Measurements from ENCODE around the gene RNF126.
A peak's percentile ranks its signal among the peaks of the same experiment; 100 is the strongest.
"Not testable (repeated sequence)": the region's sequence is repeated elsewhere in the genome, so short reads cannot be mapped to it uniquely, and the experiment has no call there.

RNF126 gene

GRCh38 chr19:646779-647565 lies 16.0 kb downstream of the RNF126 start:
- no peak for DNase-seq (ENCODE audit: low read depth)

GRCh38 chr19:645912-646778 lies 16.9 kb downstream of the RNF126 start:
- no peak for DNase-seq (ENCODE audit: low read depth)

DNA sequence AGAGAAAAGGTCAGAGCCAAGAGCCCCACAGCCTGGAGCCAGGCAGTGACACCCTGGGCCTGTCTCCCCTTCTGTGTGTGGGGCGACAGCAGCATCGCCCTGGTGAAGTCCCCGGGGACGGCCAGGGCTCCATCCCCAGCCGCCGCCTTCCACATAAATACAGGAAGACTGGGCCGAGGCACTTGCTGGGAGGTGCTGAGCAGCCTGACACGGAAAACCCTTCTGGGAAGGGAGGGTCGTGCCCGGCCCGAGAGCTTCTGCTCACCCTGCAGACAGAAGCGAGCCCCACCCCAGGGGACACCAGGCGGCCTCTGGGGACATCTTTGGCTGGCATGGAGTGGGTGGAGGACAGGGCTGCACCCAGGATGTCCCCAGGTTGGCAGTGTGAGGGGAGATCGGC lies 18.2 kb downstream of the RNF126 start:
- DNase-seq (ENCODE audit: low read depth) = no peak

GRCh38 chr19:644363-644762 lies 18.7 kb downstream of the RNF126 start:
- no peak for DNase-seq (ENCODE audit: low read depth)

- DNase-seq (ENCODE audit: low read depth) = no peak
Observed at GRCh38 chr19:643736-644135, 19.3 kb downstream of the RNF126 start.

GRCh38 chr19:642767-643727 lies 20.0 kb downstream of the RNF126 start:
- no peak for DNase-seq (ENCODE audit: low read depth)

GRCh38 chr19:641702-642101 lies 21.3 kb downstream of the RNF126 start:
- no peak for DNase-seq (ENCODE audit: low read depth)

DNA sequence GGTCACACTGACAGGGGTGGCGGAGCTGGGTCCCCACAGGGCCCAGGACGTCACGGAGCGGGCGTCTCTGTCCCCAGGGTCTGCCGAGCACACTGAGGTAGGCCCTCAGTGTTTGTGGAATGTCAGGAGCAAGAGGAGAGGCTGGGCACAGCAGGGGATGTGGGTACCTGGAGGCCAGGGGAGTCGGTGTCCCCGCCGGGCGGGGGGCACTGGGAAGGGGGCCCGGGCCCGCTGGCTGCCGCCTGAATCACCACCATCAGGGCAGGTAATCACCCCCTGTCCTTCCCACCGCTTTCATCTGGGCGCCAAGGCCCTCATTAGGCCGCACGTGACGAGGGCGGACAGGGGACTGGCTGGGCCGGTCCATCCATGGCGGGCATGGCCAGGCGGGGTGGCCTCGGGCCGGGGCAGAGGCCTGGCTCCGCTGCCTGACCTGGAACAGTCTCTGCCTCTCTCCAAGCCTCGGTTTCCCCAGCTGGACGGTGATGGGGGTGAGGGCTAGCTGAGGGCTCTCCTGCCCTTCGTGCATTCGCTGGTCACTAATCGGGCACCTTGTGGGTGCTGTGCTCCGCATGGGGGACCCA lies 22.3 kb downstream of the RNF126 start:
- no peak for DNase-seq (ENCODE audit: low read depth)

DNA sequence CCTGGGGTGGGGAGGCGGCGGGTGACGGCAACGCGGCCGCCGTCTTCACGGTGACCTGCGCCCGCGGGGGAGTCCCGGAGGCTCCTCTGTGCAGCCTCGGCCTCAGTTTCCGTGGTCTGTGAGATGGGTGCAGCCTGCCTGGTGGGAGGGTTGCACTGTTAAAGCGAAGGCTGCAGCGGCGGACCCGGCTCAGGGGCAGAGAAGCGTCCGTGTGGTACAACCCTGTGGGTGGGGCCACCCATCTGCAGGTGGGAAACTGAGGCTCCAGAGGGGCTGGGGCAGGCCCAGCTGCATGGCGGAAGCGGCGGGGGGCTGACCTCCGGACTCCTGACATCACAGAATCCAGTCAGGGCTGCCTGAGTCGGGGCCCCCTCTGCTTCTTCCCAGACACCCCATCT lies 22.9 kb downstream of the RNF126 start:
- DNase-seq (ENCODE audit: low read depth) = no peak

GRCh38 chr19:639253-640160 lies 23.5 kb downstream of the RNF126 start, which contains the start of gene FGF22:
Gene FGF22, plus strand, starts transcription at chr19:639879. Its CDS starts 47 bp downstream, at chr19:639926.
- peak; percentile 69 for DNase-seq (ENCODE audit: low read depth)

DNA sequence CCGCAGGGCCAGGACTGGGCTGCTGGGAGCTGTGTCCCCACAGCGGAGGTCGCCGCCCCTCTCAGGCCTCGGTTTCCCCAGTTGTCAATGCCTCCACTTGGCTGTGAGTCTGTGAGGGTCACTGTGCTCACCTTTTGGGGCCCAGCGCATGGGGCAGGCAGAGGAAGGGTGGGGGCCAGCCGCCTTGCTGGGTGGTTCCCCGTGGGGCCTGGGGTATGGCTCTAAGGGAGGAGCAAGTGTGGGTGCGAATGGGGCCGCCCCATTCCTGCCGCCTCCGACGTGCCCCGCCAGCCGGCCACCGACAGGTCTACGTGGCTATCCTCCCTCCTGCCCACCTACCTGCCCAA lies 24.1 kb downstream of the RNF126 start:
- no peak for DNase-seq (ENCODE audit: low read depth)

- no peak for DNase-seq (ENCODE audit: low read depth)
Observed at GRCh38 chr19:634975-635652, 27.9 kb downstream of the RNF126 start.

GRCh38 chr19:633786-634639 lies 29.0 kb downstream of the RNF126 start:
- DNase-seq (ENCODE audit: low read depth) = no peak

- DNase-seq (ENCODE audit: low read depth) = peak; percentile 97
Observed at GRCh38 chr19:633068-633785, 29.8 kb downstream of the RNF126 start, which contains the start of gene POLRMT. Gene POLRMT, minus strand, starts transcription at chr19:633537. Its CDS starts 25 bp downstream, at chr19:633512.

GRCh38 chr19:632579-633067 lies 30.4 kb downstream of the RNF126 start:
- DNase-seq (ENCODE audit: low read depth) = no peak

DNA sequence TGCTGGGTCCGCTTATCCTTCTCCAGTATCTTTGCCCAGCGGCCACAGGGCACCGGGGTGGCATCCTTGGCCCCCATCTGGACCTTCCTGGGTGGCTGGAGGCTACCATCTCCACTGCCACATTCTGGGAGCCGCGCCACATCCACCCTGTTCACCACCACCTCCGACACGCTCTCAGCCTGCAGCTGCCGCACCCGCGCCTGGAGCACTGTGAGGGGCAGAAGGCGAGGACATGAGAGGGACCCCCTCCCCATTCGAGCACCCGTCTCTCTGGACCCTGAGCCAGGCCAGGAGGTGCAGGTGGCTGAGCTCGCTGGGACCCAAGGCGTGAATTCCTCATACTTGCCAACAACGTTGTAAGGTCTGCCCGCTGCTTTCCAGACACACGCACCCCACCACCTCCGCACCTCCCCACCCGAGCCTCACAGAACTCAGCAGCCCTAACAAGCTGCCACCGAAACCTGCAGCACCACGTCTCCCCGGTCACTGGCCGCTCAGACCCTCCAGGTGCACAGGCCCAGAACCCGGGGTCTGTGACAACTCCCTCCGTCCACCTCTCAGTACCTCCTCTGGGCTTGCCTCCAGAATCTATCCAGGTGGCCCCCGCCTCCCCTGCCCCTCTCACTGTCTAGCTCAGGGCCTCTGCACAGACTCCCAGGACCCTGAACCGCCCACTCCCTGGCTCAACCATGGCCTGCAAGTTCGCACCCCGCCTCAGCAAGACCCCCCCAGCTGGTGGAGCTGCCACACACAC lies 32.9 kb downstream of the RNF126 start:
- DNase-seq (ENCODE audit: low read depth) = no peak

- not testable (repeated sequence) for DNase-seq (ENCODE audit: low read depth)
Observed at GRCh38 chr19:629515-629914, 33.5 kb downstream of the RNF126 start.
